ENCODE data around the gene SLC22A23. TPM values are rescaled to one million over a fixed set of nuclear protein-coding genes. Genes with fewer than 3 reads are reported as not detected.

SLC22A23 gene
- total and polyA plus RNA-seq, 2 experiments from 2014 or later: 6.1 to 38.3 TPM

DNA sequence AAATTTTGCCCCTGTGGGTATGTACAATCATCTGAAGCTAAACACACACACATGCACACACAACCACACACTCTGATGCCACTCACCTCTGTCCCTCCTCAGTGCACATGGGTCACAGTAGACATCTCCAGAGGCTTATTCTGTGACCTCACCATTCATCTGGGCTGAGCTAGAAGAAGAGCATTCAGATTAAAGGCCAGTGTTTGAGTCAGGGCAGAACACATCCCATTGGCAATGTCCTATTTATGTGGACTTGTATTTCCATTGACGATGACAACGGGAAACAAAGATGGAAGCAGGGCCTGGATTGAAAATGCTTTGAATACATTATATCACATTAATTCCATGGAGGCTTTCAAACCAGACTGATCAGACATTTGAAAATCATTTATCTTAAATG, 26.8 kb upstream of the SLC22A23 start:
- Histone ChIP-seq H3K4me3 (no peak overlapping the region), H3K36me3 (ENCODE audit: insufficient read depth) (peaks cover 3% of the 10 kb centered on the region; the same call in 1 of the 2 replicates), H3K79me2 (replicated peaks; ENCODE audit: insufficient read depth) (no peaks in the 10 kb centered on the region), H3K4me2 (no peak overlapping the region), H3K9me2 (ENCODE audit: insufficient read depth) (0 out of 2 replicates have a peak, but pooled peaks cover 8% of the 10 kb centered on the region), H3F3A (replicated peaks; ENCODE audit: low read depth) (no peaks in the 10 kb centered on the region), H4K20me1 (replicated peaks; ENCODE audit: insufficient read depth) (no peaks in the 10 kb centered on the region), H2AFZ (no peak overlapping the region), H3K27ac (ENCODE audit: low read depth) (no peak overlapping the region), H3K4me1 (ENCODE audit: insufficient read depth) (peaks cover 10% of the 10 kb centered on the region; the same call in 1 of the 2 replicates), H3K27me3 (ENCODE audit: insufficient read depth) (no peaks in the 10 kb centered on the region)
- no peak overlapping the region for H3K27ac Mint-ChIP-seq
- no peak for DNase-seq (ENCODE audit: low spot score)
- H3K4me1 Mint-ChIP-seq: peaks cover 16% of the 10 kb centered on the region
- peaks cover 16% of the 10 kb centered on the region for H3K36me3 Mint-ChIP-seq (ENCODE audit: low read depth)
- TF ChIP-seq STAT1 (IDR thresholded peaks at IDR 0.05; ENCODE audit: unreplicated experiment): no peak
- no peak for TF ChIP-seq EZH2 (IDR thresholded peaks at IDR 0.05; ENCODE audit: low read depth, unreplicated experiment)
- TF ChIP-seq, protein P1, sequence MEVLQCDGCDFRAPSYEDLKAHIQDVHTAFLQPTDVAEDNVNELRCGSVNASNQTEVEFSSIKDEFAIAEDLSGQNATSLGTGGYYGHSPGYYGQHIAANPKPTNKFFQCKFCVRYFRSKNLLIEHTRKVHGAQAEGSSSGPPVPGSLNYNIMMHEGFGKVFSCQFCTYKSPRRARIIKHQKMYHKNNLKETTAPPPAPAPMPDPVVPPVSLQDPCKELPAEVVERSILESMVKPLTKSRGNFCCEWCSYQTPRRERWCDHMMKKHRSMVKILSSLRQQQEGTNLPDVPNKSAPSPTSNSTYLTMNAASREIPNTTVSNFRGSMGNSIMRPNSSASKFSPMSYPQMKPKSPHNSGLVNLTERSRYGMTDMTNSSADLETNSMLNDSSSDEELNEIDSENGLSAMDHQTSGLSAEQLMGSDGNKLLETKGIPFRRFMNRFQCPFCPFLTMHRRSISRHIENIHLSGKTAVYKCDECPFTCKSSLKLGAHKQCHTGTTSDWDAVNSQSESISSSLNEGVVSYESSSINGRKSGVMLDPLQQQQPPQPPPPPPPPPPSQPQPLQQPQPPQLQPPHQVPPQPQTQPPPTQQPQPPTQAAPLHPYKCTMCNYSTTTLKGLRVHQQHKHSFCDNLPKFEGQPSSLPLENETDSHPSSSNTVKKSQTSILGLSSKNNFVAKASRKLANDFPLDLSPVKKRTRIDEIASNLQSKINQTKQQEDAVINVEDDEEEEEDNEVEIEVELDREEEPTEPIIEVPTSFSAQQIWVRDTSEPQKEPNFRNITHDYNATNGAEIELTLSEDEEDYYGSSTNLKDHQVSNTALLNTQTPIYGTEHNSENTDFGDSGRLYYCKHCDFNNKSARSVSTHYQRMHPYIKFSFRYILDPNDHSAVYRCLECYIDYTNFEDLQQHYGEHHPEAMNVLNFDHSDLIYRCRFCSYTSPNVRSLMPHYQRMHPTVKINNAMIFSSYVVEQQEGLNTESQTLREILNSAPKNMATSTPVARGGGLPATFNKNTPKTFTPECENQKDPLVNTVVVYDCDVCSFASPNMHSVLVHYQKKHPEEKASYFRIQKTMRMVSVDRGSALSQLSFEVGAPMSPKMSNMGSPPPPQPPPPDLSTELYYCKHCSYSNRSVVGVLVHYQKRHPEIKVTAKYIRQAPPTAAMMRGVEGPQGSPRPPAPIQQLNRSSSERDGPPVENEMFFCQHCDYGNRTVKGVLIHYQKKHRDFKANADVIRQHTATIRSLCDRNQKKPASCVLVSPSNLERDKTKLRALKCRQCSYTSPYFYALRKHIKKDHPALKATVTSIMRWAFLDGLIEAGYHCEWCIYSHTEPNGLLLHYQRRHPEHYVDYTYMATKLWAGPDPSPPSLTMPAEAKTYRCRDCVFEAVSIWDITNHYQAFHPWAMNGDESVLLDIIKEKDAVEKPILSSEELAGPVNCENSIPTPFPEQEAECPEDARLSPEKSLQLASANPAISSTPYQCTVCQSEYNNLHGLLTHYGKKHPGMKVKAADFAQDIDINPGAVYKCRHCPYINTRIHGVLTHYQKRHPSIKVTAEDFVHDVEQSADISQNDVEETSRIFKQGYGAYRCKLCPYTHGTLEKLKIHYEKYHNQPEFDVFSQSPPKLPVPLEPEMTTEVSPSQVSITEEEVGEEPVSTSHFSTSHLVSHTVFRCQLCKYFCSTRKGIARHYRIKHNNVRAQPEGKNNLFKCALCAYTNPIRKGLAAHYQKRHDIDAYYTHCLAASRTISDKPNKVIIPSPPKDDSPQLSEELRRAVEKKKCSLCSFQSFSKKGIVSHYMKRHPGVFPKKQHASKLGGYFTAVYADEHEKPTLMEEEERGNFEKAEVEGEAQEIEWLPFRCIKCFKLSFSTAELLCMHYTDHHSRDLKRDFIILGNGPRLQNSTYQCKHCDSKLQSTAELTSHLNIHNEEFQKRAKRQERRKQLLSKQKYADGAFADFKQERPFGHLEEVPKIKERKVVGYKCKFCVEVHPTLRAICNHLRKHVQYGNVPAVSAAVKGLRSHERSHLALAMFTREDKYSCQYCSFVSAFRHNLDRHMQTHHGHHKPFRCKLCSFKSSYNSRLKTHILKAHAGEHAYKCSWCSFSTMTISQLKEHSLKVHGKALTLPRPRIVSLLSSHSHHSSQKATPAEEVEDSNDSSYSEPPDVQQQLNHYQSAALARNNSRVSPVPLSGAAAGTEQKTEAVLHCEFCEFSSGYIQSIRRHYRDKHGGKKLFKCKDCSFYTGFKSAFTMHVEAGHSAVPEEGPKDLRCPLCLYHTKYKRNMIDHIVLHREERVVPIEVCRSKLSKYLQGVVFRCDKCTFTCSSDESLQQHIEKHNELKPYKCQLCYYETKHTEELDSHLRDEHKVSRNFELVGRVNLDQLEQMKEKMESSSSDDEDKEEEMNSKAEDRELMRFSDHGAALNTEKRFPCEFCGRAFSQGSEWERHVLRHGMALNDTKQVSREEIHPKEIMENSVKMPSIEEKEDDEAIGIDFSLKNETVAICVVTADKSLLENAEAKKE (CRISPR knock-in tag; IDR thresholded peaks at IDR 0.05): no peak
- no peak for TF ChIP-seq ZNF331 (CRISPR knock-in tag; IDR thresholded peaks at IDR 0.05; ENCODE audit: low read depth)
- peaks cover 21% of the 10 kb centered on the region for H3K9me3 Mint-ChIP-seq
- peaks cover 10% of the 10 kb centered on the region for H3K27me3 Mint-ChIP-seq (ENCODE audit: insufficient read depth, low read depth, poor library complexity)
- ATAC-seq: no peak
- H3K4me3 Mint-ChIP-seq: no peak overlapping the region

DNA sequence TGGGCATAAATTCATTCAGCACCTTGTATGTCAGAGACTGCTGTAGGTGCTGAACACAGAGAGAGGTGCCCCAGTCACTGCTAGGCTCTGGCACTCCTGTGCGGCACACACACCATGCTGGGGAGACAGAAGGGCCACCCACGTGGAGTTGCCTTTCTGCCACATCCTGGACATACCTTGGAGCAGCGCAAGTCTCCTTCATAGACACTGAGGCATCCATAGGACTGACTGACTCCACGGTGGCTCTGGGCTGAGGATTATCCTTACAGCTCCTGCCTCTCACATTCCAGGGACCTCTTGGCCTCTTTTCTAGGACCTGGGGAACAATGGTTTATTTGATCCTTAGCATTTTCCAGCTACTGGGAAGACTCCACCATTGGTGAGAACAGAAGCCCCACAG, 26.0 kb upstream of the SLC22A23 start:
- Histone ChIP-seq H2AFZ (peak overlapping the region; percentile 94), H3K36me3 (ENCODE audit: insufficient read depth) (peaks cover 3% of the 10 kb centered on the region; the same call in 1 of the 2 replicates), H3K4me1 (ENCODE audit: insufficient read depth) (peaks cover 10% of the 10 kb centered on the region; the same call in 1 of the 2 replicates), H3K4me3 (no peak overlapping the region), H4K20me1 (replicated peaks; ENCODE audit: insufficient read depth) (no peaks in the 10 kb centered on the region), H3K9me2 (ENCODE audit: insufficient read depth) (0 out of 2 replicates have a peak, but pooled peaks cover 8% of the 10 kb centered on the region), H3K27me3 (ENCODE audit: insufficient read depth) (no peaks in the 10 kb centered on the region), H3K27ac (ENCODE audit: low read depth) (no peak overlapping the region), H3F3A (replicated peaks; ENCODE audit: low read depth) (no peaks in the 10 kb centered on the region), H3K4me2 (0 out of 2 replicates have a peak overlapping the region, but pooled peaks have one; percentile 15), H3K79me2 (replicated peaks; ENCODE audit: insufficient read depth) (no peaks in the 10 kb centered on the region)
- H3K36me3 Mint-ChIP-seq (ENCODE audit: low read depth): peaks cover 16% of the 10 kb centered on the region
- ATAC-seq (peak; percentile 64), DNase-seq (ENCODE audit: low spot score) (no peak)
- H3K4me1 Mint-ChIP-seq: peaks cover 23% of the 10 kb centered on the region
- no peak overlapping the region for H3K4me3 Mint-ChIP-seq
- H3K27me3 Mint-ChIP-seq (ENCODE audit: insufficient read depth, low read depth, poor library complexity): peaks cover 14% of the 10 kb centered on the region
- H3K9me3 Mint-ChIP-seq: peaks cover 21% of the 10 kb centered on the region
- no peak overlapping the region for H3K27ac Mint-ChIP-seq
- TF ChIP-seq EZH2phosphoT487 (IDR thresholded peaks at IDR 0.05; ENCODE audit: unreplicated experiment) (no peak), JUNB (IDR thresholded peaks at IDR 0.05; ENCODE audit: unreplicated experiment) (no peak)
- TF ChIP-seq, protein P1 (CRISPR knock-in tag; IDR thresholded peaks at IDR 0.05): no peak
